ENCODE measurements around the gene CLEC4E. TPM values are rescaled to one million over a fixed set of nuclear protein-coding genes. Genes with fewer than 3 reads are reported as not detected.

CLEC4E gene
- total RNA-seq, 1 donor from 2014 or later = not detected

GRCh38 chr12:8517971-8518370 is 22.7 kb downstream of the CLEC4E start:
- no peaks in the 10 kb centered on the region for H3K27me3 Mint-ChIP-seq (ENCODE audit: unreplicated experiment)
- TF ChIP-seq CTCF (IDR thresholded peaks at IDR 0.05; ENCODE audit: partially characterized antibody, unreplicated experiment) = no peak
- no peak overlapping the region for H3K27ac Mint-ChIP-seq (ENCODE audit: unreplicated experiment)
- H3K36me3 Mint-ChIP-seq (ENCODE audit: unreplicated experiment) = no peaks in the 10 kb centered on the region
- peaks cover under 1% of the 10 kb centered on the region for H3K9me3 Mint-ChIP-seq (ENCODE audit: unreplicated experiment)
- no peak overlapping the region for H3K4me3 Mint-ChIP-seq (ENCODE audit: unreplicated experiment)
- no peak for DNase-seq
- no peaks in the 10 kb centered on the region for H3K4me1 Mint-ChIP-seq (ENCODE audit: low read depth, unreplicated experiment)

- no peak for TF ChIP-seq CTCF (IDR thresholded peaks at IDR 0.05; ENCODE audit: partially characterized antibody, unreplicated experiment)
- peaks cover 7% of the 10 kb centered on the region for H3K9me3 Mint-ChIP-seq (ENCODE audit: unreplicated experiment)
- peaks cover 4% of the 10 kb centered on the region for H3K4me1 Mint-ChIP-seq (ENCODE audit: low read depth, unreplicated experiment)
- no peak for DNase-seq
- H3K4me3 Mint-ChIP-seq (ENCODE audit: unreplicated experiment) = no peak within 1 kb of the TSS
- no peaks in the 10 kb centered on the region for H3K27me3 Mint-ChIP-seq (ENCODE audit: unreplicated experiment)
- no peak within 1 kb of the TSS for H3K27ac Mint-ChIP-seq (ENCODE audit: unreplicated experiment)
- no peaks in the 10 kb centered on the region for H3K36me3 Mint-ChIP-seq (ENCODE audit: unreplicated experiment)
Observed at GRCh38 chr12:8513256-8513655, 27.4 kb downstream of the CLEC4E start, which contains the start of gene CLEC4D. TSS of gene CLEC4D (plus strand) at chr12:8513503. CDS start at chr12:8513733, 230 bp downstream.

GRCh38 chr12:8508910-8509841 is 31.5 kb downstream of the CLEC4E start:
- Mint-ChIP-seq H3K27ac (ENCODE audit: unreplicated experiment) (no peak overlapping the region), H3K4me1 (ENCODE audit: low read depth, unreplicated experiment) (peaks cover 4% of the 10 kb centered on the region), H3K36me3 (ENCODE audit: unreplicated experiment) (no peaks in the 10 kb centered on the region), H3K9me3 (ENCODE audit: unreplicated experiment) (peaks cover 7% of the 10 kb centered on the region), H3K4me3 (ENCODE audit: unreplicated experiment) (peak overlapping the region; percentile 10), H3K27me3 (ENCODE audit: unreplicated experiment) (no peaks in the 10 kb centered on the region)
- peak; percentile 12 for DNase-seq
- no peak for TF ChIP-seq CTCF (IDR thresholded peaks at IDR 0.05; ENCODE audit: partially characterized antibody, unreplicated experiment)

GRCh38 chr12:8508223-8508622 is 32.5 kb downstream of the CLEC4E start:
- peaks cover 4% of the 10 kb centered on the region for H3K4me1 Mint-ChIP-seq (ENCODE audit: low read depth, unreplicated experiment)
- H3K4me3 Mint-ChIP-seq (ENCODE audit: unreplicated experiment) = no peak overlapping the region
- no peak for DNase-seq
- peaks cover 7% of the 10 kb centered on the region for H3K9me3 Mint-ChIP-seq (ENCODE audit: unreplicated experiment)
- TF ChIP-seq CTCF (IDR thresholded peaks at IDR 0.05; ENCODE audit: partially characterized antibody, unreplicated experiment) = no peak
- no peak overlapping the region for H3K27ac Mint-ChIP-seq (ENCODE audit: unreplicated experiment)
- H3K27me3 Mint-ChIP-seq (ENCODE audit: unreplicated experiment) = no peaks in the 10 kb centered on the region
- H3K36me3 Mint-ChIP-seq (ENCODE audit: unreplicated experiment) = no peaks in the 10 kb centered on the region

GRCh38 chr12:8507596-8507995 is 33.1 kb downstream of the CLEC4E start:
- no peak for DNase-seq
- Mint-ChIP-seq H3K4me3 (ENCODE audit: unreplicated experiment) (no peak overlapping the region), H3K9me3 (ENCODE audit: unreplicated experiment) (peaks cover 5% of the 10 kb centered on the region), H3K27me3 (ENCODE audit: unreplicated experiment) (no peaks in the 10 kb centered on the region), H3K27ac (ENCODE audit: unreplicated experiment) (no peak overlapping the region), H3K36me3 (ENCODE audit: unreplicated experiment) (no peaks in the 10 kb centered on the region), H3K4me1 (ENCODE audit: low read depth, unreplicated experiment) (peaks cover 4% of the 10 kb centered on the region)
- TF ChIP-seq CTCF (IDR thresholded peaks at IDR 0.05; ENCODE audit: partially characterized antibody, unreplicated experiment) = no peak
